H9 (cell line): Measurements from ENCODE around the gene SPECC1L. TPM values are rescaled to one million over a fixed set of nuclear protein-coding genes. Genes with fewer than 3 reads are reported as not detected.
A peak's percentile ranks its signal among the peaks of the same experiment; 100 is the strongest.

Experiments
- DNase-seq: peaks from one replicate; pipeline ENCODE4 v3.0.0-alpha.2; 2017
- H2AFZ ChIP-seq: one replicate; pipeline ENCODE4 v1.6.1; 2013; ENCODE audit warnings: mild to moderate bottlenecking, low read length, control low read depth, moderate library complexity
- H2AK5ac ChIP-seq: 2 replicates; pipeline ENCODE4 v1.6.1; 2013; ENCODE audit warnings: low read length, control low read depth, mixed read lengths; ENCODE audit not compliant: insufficient read length
- H2BK120ac ChIP-seq: one replicate; pipeline ENCODE4 v1.6.1; 2013; ENCODE audit warnings: low read depth, mild to moderate bottlenecking, low read length, control low read depth, inconsistent platforms; ENCODE audit not compliant: poor library complexity, severe bottlenecking
- H2BK12ac ChIP-seq: 2 replicates; pipeline ENCODE4 v1.6.1; 2013; ENCODE audit warnings: low read length, control low read depth, mixed read lengths, low read depth; ENCODE audit not compliant: insufficient read length
- H2BK15ac ChIP-seq: 2 replicates; pipeline ENCODE4 v1.6.1; 2013; ENCODE audit warnings: low read depth, low read length, control low read depth
- H2BK20ac ChIP-seq: one replicate; pipeline ENCODE4 v1.6.1; 2013; ENCODE audit warnings: low read depth, mild to moderate bottlenecking, low read length, control low read depth, inconsistent platforms; ENCODE audit not compliant: poor library complexity, severe bottlenecking
- H2BK5ac ChIP-seq: 2 replicates; pipeline ENCODE4 v1.6.1; 2013; ENCODE audit warnings: low read length, control low read depth, mixed read lengths; ENCODE audit not compliant: insufficient read length
- H3K14ac ChIP-seq: 2 replicates; pipeline ENCODE4 v1.6.1; 2013; ENCODE audit warnings: low read length, control low read depth; ENCODE audit not compliant: insufficient read depth
- H3K18ac ChIP-seq: 2 replicates; pipeline ENCODE4 v1.6.1; 2013; ENCODE audit warnings: low read depth, mild to moderate bottlenecking, mixed read lengths, low read length, control low read depth; ENCODE audit not compliant: insufficient read length
- H3K23ac ChIP-seq: 2 replicates; pipeline ENCODE4 v1.6.1; 2013; ENCODE audit warnings: low read length, control low read depth, mixed read lengths, low read depth; ENCODE audit not compliant: insufficient read length
- H3K23me2 ChIP-seq: 2 replicates; pipeline ENCODE4 v1.6.1; 2013; ENCODE audit warnings: low read depth, mild to moderate bottlenecking, mixed read lengths, low read length, control low read depth; ENCODE audit not compliant: insufficient read length, poor library complexity, severe bottlenecking
- H3K27ac ChIP-seq: 2 replicates; pipeline ENCODE4 v1.5.1; 2013; ENCODE audit warnings: low read length, control low read depth, mixed read lengths, low read depth; ENCODE audit not compliant: insufficient read length
- H3K27me3 ChIP-seq: 2 replicates; pipeline ENCODE4 v1.6.1; 2013; ENCODE audit warnings: low read length, control low read depth, inconsistent platforms; ENCODE audit not compliant: insufficient read depth
- H3K4ac ChIP-seq: 2 replicates; pipeline ENCODE4 v1.6.1; 2013; ENCODE audit warnings: low read depth, mild to moderate bottlenecking, control low read depth, inconsistent platforms, low read length, moderate library complexity
- H3K4me1 ChIP-seq: 2 replicates; pipeline ENCODE4 v1.6.1; 2013; ENCODE audit warnings: low read length, control low read depth, inconsistent platforms; ENCODE audit not compliant: insufficient read depth
- H3K4me2 ChIP-seq: 2 replicates; pipeline ENCODE4 v1.6.1; 2013; ENCODE audit warnings: low read length, control low read depth, mixed read lengths; ENCODE audit not compliant: insufficient read length, insufficient read depth
- H3K56ac ChIP-seq: 2 replicates; pipeline ENCODE4 v1.6.1; 2013; ENCODE audit warnings: low read depth, mild to moderate bottlenecking, mixed read lengths, low read length, control low read depth; ENCODE audit not compliant: insufficient read length
- H3K79me1 ChIP-seq: 2 replicates; pipeline ENCODE4 v1.6.1; 2013; ENCODE audit warnings: low read depth, mild to moderate bottlenecking, moderate library complexity, low read length, control low read depth, inconsistent platforms; ENCODE audit not compliant: insufficient read depth, poor library complexity, severe bottlenecking
- H3K79me2 ChIP-seq: 2 replicates; pipeline ENCODE4 v1.6.1; 2013; ENCODE audit warnings: low read length, control low read depth, inconsistent platforms; ENCODE audit not compliant: insufficient read depth
- H3K9ac ChIP-seq: 2 replicates; pipeline ENCODE4 v1.6.1; 2013; ENCODE audit warnings: low read length, control low read depth, mixed read lengths; ENCODE audit not compliant: insufficient read length; ENCODE audit errors: extremely low read depth
- H3K9me3 ChIP-seq: one replicate; pipeline ENCODE4 v1.6.1; 2013; ENCODE audit warnings: low read depth, low read length, inconsistent platforms; ENCODE audit not compliant: control insufficient read depth
- H3T11ph ChIP-seq: one replicate; pipeline ENCODE4 v1.6.1; 2013; ENCODE audit warnings: mild to moderate bottlenecking, low read length, control low read depth, inconsistent platforms
- H4K20me1 ChIP-seq: one replicate; pipeline ENCODE4 v1.6.1; 2013; ENCODE audit not compliant: control insufficient read depth, insufficient read length, insufficient read depth
- H4K5ac ChIP-seq: 2 replicates; pipeline ENCODE4 v1.6.1; 2013; ENCODE audit warnings: low read depth, mild to moderate bottlenecking, mixed read lengths, low read length, control low read depth; ENCODE audit not compliant: insufficient read length
- H4K8ac ChIP-seq: replicated peaks from 2 replicates; pipeline ENCODE4 v1.6.1; 2013; ENCODE audit warnings: low read length, control low read depth, mixed read lengths, low read depth; ENCODE audit not compliant: insufficient read length
- H4K91ac ChIP-seq: 2 replicates; pipeline ENCODE4 v1.6.1; 2013; ENCODE audit warnings: low read depth, mild to moderate bottlenecking, moderate library complexity, mixed read lengths, low read length, control low read depth; ENCODE audit not compliant: insufficient read length
- H3K27ac Mint-ChIP-seq, 3 experiments: 2 replicates in 2 of 3; 3 replicates in 1 of 3; pipeline ENCODE4 v1.8.0; 2020 to 2021; ENCODE audit warnings: mixed read lengths in 3 of 3, mild to moderate bottlenecking in 1 of 3, moderate library complexity in 1 of 3
- H3K27me3 Mint-ChIP-seq: 2 replicates; pipeline ENCODE4 v1.8.0; 2021; ENCODE audit warnings: low read depth, mild to moderate bottlenecking, moderate library complexity, mixed read lengths
- H3K36me3 Mint-ChIP-seq, 3 experiments: 2 replicates in 2 of 3; 3 replicates in 1 of 3; pipeline ENCODE4 v1.8.0; 2020 to 2021; ENCODE audit warnings: low read depth in 3 of 3, mixed read lengths in 3 of 3; ENCODE audit not compliant: insufficient read depth in 1 of 3
- H3K4me1 Mint-ChIP-seq, 2 experiments: 2 replicates each; pipeline ENCODE4 v1.8.0; 2020; ENCODE audit warnings: mixed read lengths in 2 of 2
- H3K4me3 Mint-ChIP-seq, 2 experiments: 2 replicates in 1 of 2; 3 replicates in 1 of 2; pipeline ENCODE4 v1.8.0; 2020 to 2021; ENCODE audit warnings: mild to moderate bottlenecking in 2 of 2, mixed read lengths in 2 of 2, moderate library complexity in 1 of 2
- H3K9me3 Mint-ChIP-seq, 2 experiments: 2 replicates in 1 of 2; 3 replicates in 1 of 2; pipeline ENCODE4 v1.8.0; 2020; ENCODE audit warnings: mild to moderate bottlenecking in 2 of 2, mixed read lengths in 2 of 2, moderate library complexity in 1 of 2
- WGBS: extraction: QIAGEN DNeasy Blood & Tissue Kit; methylation state at CpG from one replicate; pipeline ENCODE4 v1.1.7; 2013; ENCODE audit warnings: missing lambda C conversion rate, low lambda C conversion rate, mixed read lengths; ENCODE audit not compliant: insufficient read length; ENCODE audit errors: extremely low coverage; 5-methylcytosine and 5-hydroxymethylcytosine counted together
- total RNA-seq: library from RNA; stranded (reverse); gene quantifications from 2 replicates; pipeline ENCODE4 v1.2.1, GENCODE V29; 2021
- TF ChIP-seq, protein P1 (sequence below): fragments of 200-600 bp; sonication (generic); conservative IDR thresholded peaks from 3 replicates; pipeline ENCODE4 v1.8.0; 2021; ENCODE audit warnings: antibody characterized with exemption, mild to moderate bottlenecking

The SPECC1L gene
- total RNA-seq, 1 experiment from 2014 or later, result 57.1 TPM

DNA sequence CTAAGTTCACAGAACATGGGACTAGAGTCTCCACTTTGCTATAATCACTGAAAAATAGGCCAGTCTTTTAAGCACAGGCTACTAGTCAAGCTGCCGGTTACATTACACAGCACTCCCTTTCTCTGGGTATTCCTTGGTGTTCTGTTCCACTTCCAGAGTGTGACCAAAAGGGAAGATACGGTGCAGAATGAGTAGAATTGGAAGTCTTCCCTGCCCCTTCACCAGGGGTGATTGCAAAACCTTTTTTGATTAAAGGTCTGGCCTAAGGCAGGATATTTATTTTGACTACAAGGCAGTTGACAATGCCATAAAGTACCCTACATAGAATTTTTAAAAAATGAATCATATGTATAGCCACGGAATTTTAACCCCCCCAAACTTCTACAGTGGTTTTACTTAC, 97.2 kb downstream of the SPECC1L start:
- Histone ChIP-seq H2BK15ac (no peak overlapping the region), H3K18ac (no peak overlapping the region), H3K79me1 (no peaks in the 10 kb centered on the region), H4K20me1 (no peaks in the 10 kb centered on the region), H3K14ac (no peak overlapping the region), H4K5ac (no peak overlapping the region), H3K23ac (no peak overlapping the region), H2BK20ac (no peak overlapping the region), H2AFZ (no peak overlapping the region), H3K79me2 (no peaks in the 10 kb centered on the region), H3T11ph (no peak overlapping the region), H3K56ac (no peak overlapping the region), H4K91ac (no peak overlapping the region), H3K4me1 (no peaks in the 10 kb centered on the region), H3K4ac (no peak overlapping the region), H4K8ac (no peak overlapping the region), H3K23me2 (no peaks in the 10 kb centered on the region), H2AK5ac (no peak overlapping the region), H2BK12ac (no peak overlapping the region), H2BK120ac (no peak overlapping the region), H3K27me3 (no peaks in the 10 kb centered on the region), H2BK5ac (no peak overlapping the region), H3K27ac (no peak overlapping the region), H3K9ac (no peak overlapping the region), H3K4me2 (no peak overlapping the region), H3K9me3 (no peaks in the 10 kb centered on the region)
- no peaks in the 10 kb centered on the region for H3K27me3 Mint-ChIP-seq
- peaks cover 48 to 77% (median 74%) of the 10 kb centered on the region in 3 experiments for H3K36me3 Mint-ChIP-seq
- no peaks in the 10 kb centered on the region; a peak in 1 of 5 replicates for H3K9me3 Mint-ChIP-seq
- no peak overlapping the region for H3K4me3 Mint-ChIP-seq
- TF ChIP-seq, protein P1, sequence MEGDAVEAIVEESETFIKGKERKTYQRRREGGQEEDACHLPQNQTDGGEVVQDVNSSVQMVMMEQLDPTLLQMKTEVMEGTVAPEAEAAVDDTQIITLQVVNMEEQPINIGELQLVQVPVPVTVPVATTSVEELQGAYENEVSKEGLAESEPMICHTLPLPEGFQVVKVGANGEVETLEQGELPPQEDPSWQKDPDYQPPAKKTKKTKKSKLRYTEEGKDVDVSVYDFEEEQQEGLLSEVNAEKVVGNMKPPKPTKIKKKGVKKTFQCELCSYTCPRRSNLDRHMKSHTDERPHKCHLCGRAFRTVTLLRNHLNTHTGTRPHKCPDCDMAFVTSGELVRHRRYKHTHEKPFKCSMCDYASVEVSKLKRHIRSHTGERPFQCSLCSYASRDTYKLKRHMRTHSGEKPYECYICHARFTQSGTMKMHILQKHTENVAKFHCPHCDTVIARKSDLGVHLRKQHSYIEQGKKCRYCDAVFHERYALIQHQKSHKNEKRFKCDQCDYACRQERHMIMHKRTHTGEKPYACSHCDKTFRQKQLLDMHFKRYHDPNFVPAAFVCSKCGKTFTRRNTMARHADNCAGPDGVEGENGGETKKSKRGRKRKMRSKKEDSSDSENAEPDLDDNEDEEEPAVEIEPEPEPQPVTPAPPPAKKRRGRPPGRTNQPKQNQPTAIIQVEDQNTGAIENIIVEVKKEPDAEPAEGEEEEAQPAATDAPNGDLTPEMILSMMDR, result no peak
- WGBS, result no CpG with 5 or more reads among the region's 3 CpGs
- H3K27ac Mint-ChIP-seq, result peak overlapping the region in 1 of 3 experiments; percentile 82; a peak in 2 of 7 replicates
- no peak for DNase-seq
- H3K4me1 Mint-ChIP-seq, result no peaks in the 10 kb centered on the region
